Measurements from ENCODE around the gene TMEM238. TPM values are rescaled to one million over a fixed set of nuclear protein-coding genes. Genes with fewer than 3 reads are reported as not detected.

TMEM238 gene
- total and polyA plus RNA-seq, 9 of the 15 experiments (the other 6 are each of a cell fraction or from before 2014, with no cell fraction given) = 0.18 to 5.1 (median 1.3) TPM; not detected in 4

- TF ChIP-seq CREB1 (IDR thresholded peaks at IDR 0.05) = peak; percentile 65
- TF ChIP-seq CREB1 (CRISPR knock-in tag; IDR thresholded peaks at IDR 0.05) = peak; percentile 69; the same call in 1 of the 2 replicates
- TF ChIP-seq CBX1 (IDR thresholded peaks at IDR 0.05; ENCODE audit: low read depth) = peak; percentile 90; the same call in 1 of the 2 replicates
- TF ChIP-seq USF2 (CRISPR knock-in tag; IDR thresholded peaks at IDR 0.05) = no peak
- TF ChIP-seq ZFP1 (CRISPR knock-in tag; IDR thresholded peaks at IDR 0.05) = no peak
- peak; percentile 53 for TF ChIP-seq E2F8 (IDR thresholded peaks at IDR 0.05; ENCODE audit: low read depth, partially characterized antibody)
- no peak for TF ChIP-seq ATF1 (CRISPR knock-in tag; IDR thresholded peaks at IDR 0.05)
- TF ChIP-seq ATF1 (tag; IDR thresholded peaks at IDR 0.05) = peak; percentile 93
- 0 out of 2 replicates have a peak, but pooled peaks have one; percentile 27 for TF ChIP-seq SMAD4 (CRISPR knock-in tag; conservative IDR thresholded peaks at IDR 0.05)
- no peak for TF ChIP-seq FOXA1 (IDR thresholded peaks at IDR 0.05; ENCODE audit: borderline replicate concordance)
- no peak for TF ChIP-seq SNRNP70 (optimal IDR thresholded peaks at IDR 0.05; ENCODE audit: low read depth, low read length)
- TF ChIP-seq ZNF12 (CRISPR knock-in tag; IDR thresholded peaks at IDR 0.05) = peak; percentile 58; the same call in 1 of the 2 replicates
- TF ChIP-seq THAP12 (CRISPR knock-in tag; IDR thresholded peaks at IDR 0.05) = peak; percentile 80; the same call in 1 of the 2 replicates
- peak; percentile 57; the same call in 1 of the 2 replicates for TF ChIP-seq HBP1 (CRISPR knock-in tag; IDR thresholded peaks at IDR 0.05)
Measured at GRCh38 chr19:55385724-55386492, 1.8 kb upstream of the TMEM238 start, which contains the start of gene RPL28 (continued).

All from K562 (cell line).